ENCODE measurements around the gene SMC4.
"Not testable (repeated sequence)": the region's sequence is repeated elsewhere in the genome, so short reads cannot be mapped to it uniquely, and the experiment has no call there.

Gene SMC4

GRCh38 chr3:160399125-160400029, at the start of gene SMC4, which contains the start of gene IFT80:
Gene SMC4 (plus strand): TSS chr3:160399650. CDS start chr3:160400827, 1,177 bp downstream.
Gene IFT80 (minus strand): TSS chr3:160399225. CDS start chr3:160384600, 14,625 bp downstream.
- DNase-seq (ENCODE audit: low read depth in 1 of 2, low spot score in 1 of 2) = peak; percentile 86 to 91

- DNase-seq (ENCODE audit: low read depth in 1 of 2, low spot score in 1 of 2) = no peak
These were observed 43.6 kb upstream of the SMC4 start for GRCh38 chr3:160355826-160356225.

DNA sequence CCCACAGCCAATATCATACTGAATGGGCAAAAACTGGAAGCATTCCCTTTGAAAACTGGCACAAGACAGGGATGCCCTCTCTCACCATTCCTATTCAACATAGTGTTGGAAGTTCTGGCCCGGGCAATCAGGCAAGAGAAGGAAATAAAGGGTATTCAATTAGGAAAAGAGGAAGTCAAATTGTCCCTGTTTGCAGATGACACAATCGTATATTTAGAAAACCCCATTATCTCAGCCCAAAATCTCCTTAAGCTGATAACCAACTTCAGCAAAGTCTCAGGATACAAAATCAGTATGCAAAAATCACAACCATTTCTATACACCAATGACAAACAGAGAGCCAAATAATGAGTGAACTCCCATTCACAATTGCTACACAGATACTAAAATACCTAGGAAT, 36.6 kb upstream of the SMC4 start:
- DNase-seq (ENCODE audit: low read depth in 1 of 2, low spot score in 1 of 2) = not testable (repeated sequence)

- DNase-seq (ENCODE audit: low read depth in 1 of 2, low spot score in 1 of 2) = no peak
These were observed 33.5 kb upstream of the SMC4 start for GRCh38 chr3:160365869-160366522.

GRCh38 chr3:160368804-160369203, 30.6 kb upstream of the SMC4 start:
- DNase-seq (ENCODE audit: low read depth in 1 of 2, low spot score in 1 of 2) = no peak

GRCh38 chr3:160369784-160370183, 29.7 kb upstream of the SMC4 start:
- no peak for DNase-seq (ENCODE audit: low read depth in 1 of 2, low spot score in 1 of 2)

DNA sequence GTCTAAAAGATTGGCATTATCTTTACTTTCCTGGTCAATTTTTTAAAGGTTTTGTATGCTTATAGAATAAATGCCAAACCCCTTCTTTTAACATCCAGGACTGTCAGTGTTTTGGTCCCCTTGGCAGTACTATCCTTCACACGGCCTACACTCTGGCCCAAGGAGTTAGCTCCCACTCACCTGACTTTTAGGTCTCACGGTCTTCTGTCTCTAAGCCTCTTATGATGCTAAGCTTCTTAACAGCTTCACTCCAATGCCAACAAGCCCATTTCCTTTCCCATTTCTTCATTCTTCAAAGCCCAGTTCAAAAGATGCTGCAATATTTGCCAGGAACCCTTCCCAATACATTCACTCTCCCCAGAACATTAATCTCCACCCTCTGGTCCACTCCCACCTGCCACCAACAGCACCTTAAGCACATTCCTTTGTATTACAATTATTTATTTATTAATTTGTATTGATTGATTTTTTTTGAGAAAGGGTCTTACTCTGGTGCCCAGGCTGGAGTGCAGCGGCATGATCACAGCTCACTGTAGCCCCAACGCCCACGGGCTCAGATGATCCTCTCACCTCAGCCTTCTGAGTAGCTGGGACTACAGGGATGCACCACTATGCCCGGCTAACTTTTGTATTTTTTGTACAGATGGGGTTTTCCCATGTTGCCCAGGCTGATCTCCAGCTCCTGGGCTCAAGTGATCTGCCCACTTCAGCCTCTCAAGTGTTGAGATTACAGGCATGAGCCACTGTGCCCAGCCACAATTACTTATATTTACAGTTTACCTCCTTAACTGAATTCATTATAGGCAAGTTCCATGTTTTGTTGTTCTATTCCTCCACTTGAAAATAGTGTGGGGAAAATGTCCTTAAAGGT, 28.2 kb upstream of the SMC4 start:
- no peak for DNase-seq (ENCODE audit: low read depth in 1 of 2, low spot score in 1 of 2)

DNA sequence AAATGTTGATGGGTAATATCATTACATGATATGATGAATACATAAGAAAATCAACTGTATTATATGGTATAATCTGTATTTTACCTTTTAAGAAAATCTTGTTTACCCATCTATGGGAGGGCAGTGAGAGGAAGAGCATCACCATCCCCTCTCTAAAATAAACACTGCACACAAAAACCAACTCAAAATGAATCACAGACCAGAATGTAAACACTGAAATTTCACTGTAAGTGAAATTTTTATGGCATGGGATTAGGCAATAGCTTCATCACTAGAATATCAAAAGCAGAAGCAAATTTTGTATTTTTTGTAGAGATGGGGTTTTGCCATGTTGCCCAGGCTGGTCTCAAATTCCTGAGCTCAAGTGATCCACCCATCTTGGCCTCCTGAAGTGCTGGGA, 26.7 kb upstream of the SMC4 start:
- no peak for DNase-seq (ENCODE audit: low read depth in 1 of 2, low spot score in 1 of 2)

GRCh38 chr3:160373655-160374054, 25.8 kb upstream of the SMC4 start:
- DNase-seq (ENCODE audit: low read depth in 1 of 2, low spot score in 1 of 2) = no peak

- DNase-seq (ENCODE audit: low read depth in 1 of 2, low spot score in 1 of 2) = no peak
These were observed 25.0 kb upstream of the SMC4 start for GRCh38 chr3:160374472-160374871.

- DNase-seq (ENCODE audit: low read depth in 1 of 2, low spot score in 1 of 2) = no peak
These were observed 24.5 kb upstream of the SMC4 start for GRCh38 chr3:160374925-160375324.

DNA sequence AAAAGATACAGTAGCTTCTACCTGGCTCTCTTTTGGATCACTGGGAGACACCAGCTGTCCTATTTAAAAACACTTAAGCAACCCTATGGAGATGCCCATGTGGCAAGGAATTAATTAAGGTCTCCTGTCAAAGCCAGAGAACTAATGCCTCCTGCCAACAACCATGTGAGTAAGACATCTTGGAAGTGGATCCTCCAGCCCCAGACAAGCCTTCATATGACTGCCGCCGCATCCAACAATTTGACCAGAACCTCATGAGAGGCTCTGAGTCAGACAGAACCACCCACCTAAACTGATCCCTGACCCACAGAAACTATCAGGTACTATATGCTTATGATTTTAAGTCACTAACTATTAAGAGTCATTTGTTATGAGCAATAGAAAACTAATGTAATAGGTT, 22.8 kb upstream of the SMC4 start:
- no peak for DNase-seq (ENCODE audit: low read depth in 1 of 2, low spot score in 1 of 2)

DNA sequence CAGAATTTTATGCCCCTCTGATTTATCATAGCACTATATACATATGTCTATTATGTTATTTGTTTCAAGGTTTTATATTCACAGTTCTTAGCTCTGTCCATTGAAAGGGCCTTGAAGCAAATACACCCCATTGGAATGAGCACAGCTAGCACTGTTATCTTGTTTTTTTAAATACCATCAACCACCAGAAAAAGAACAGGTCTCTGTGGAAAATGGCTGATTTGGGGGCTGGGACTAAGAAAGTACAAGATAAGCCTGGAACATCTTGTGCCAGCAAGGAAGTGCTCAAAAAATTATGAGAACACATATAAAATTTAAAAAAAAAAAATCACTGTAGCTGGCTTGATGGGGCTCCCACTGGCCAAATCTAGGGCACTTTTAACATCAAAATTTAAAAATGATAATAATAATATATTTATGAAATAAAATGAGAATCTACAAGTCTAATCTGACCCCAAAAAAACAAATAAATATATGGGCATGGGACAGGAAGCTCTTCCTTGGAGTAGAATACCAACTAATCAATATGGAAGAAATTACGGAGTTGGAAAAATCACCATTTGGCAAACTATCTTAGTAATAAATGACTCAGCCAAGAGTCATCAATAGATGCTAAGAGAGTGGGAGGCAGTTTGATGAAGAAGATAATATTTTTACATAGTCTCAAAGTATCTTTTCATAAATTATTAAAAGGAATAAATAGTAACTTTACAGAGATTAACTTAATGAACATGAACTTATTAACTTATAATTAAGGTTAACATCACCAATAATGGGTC, 20.9 kb upstream of the SMC4 start:
- DNase-seq (ENCODE audit: low read depth in 1 of 2, low spot score in 1 of 2) = no peak

- no peak for DNase-seq (ENCODE audit: low read depth in 1 of 2, low spot score in 1 of 2)
These were observed 19.7 kb upstream of the SMC4 start for GRCh38 chr3:160379628-160380214.

DNA sequence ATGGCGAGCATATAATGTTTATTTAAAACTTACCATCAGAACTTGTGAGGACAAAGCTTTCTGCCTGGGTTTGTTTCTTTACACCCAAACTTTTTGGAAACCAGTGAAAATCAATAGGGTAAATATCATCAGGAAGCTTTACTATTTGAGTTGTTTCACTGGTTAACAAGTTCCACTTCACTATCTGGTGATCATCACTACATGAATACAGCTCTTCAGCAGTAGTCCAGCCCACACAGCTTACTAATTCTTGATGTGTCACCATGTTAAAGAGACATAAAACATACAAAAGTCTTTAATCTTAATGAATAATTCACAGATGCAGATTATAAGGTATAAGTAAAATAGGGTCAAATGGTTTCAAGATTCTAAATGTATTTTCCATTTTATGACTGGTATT, 18.0 kb upstream of the SMC4 start:
- no peak for DNase-seq (ENCODE audit: low read depth in 1 of 2, low spot score in 1 of 2)

- DNase-seq (ENCODE audit: low read depth in 1 of 2, low spot score in 1 of 2) = no peak
These were observed 14.7 kb upstream of the SMC4 start for GRCh38 chr3:160384639-160385318.

GRCh38 chr3:160390565-160391138, 8.8 kb upstream of the SMC4 start:
- DNase-seq (ENCODE audit: low read depth in 1 of 2, low spot score in 1 of 2) = no peak

GRCh38 chr3:160392798-160393197, 6.7 kb upstream of the SMC4 start:
- no peak for DNase-seq (ENCODE audit: low read depth in 1 of 2, low spot score in 1 of 2)

DNA sequence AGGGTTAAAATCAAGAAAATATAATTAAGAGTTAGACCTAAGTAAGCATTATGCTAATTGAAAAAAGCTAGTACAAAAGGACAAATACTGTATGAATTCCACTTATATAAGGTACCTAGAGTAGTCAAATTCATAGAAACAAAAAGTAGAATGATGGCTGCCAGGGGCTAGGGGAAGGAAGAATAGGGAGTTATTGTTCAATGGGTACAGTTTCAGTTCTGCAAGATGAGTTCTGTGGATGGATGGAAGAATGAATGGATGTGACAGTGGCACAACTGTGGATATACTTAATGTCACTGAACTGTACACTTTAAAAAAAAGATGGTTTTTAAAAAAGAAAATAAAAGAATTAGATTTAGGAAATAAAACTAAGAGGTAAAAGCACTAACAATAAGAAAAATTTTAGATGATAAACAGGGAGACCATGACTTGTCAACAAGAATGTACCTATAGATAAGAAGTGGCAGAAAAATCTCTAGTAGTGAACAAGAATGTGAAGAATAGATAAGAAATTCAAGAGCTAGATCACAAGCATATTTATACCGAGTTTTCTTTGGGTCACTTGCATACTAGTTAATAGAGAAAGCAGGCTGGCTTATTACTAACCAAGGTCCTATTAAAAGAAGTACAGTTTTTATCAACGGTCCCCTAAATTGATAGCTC, 6.0 kb upstream of the SMC4 start:
- DNase-seq (ENCODE audit: low read depth in 1 of 2, low spot score in 1 of 2) = no peak

Data from activated T-helper 1 cell treated with anti-CD3 and anti-CD28 coated beads, Interleukin-2, amount 50 U/mL, for 16 hours (primary cell).